PC-9 (cell line): ENCODE results near the gene EPHB2.

Experiments
- CTCF ChIP-seq: fragments of 200-600 bp; sonication (generic); conservative IDR thresholded peaks from 2 replicates; pipeline ENCODE4 v1.6.1; 2017; ENCODE audit warnings: mixed run types, antibody characterized with exemption, mild to moderate bottlenecking, moderate library complexity
- EZH2 ChIP-seq: fragments of 200-600 bp; sonication (generic); IDR thresholded peaks from 2 replicates; pipeline ENCODE4 v1.8.0; 2017; ENCODE audit warnings: antibody characterized with exemption, low read depth

GRCh38 chr1:22850281-22850680, 139.6 kb downstream of the EPHB2 start:
- TF ChIP-seq EZH2, result no peak
- no peak for TF ChIP-seq CTCF
